SU-DHL-6 (cell line): ENCODE data around the gene ZNF414.

ENCODE experiments used
- H2AFZ ChIP-seq: fragments of 200-600 bp; sonication (generic); 2 replicates; pipeline ENCODE4 v1.6.1; 2014; ENCODE audit warnings: low read depth, mild to moderate bottlenecking, moderate library complexity, mixed read lengths, antibody characterized with exemption, low read length; ENCODE audit not compliant: severe bottlenecking
- H3F3A ChIP-seq: fragments of 200-600 bp; shearing (Covaris generic); 2 replicates; pipeline ENCODE4 v1.6.0; 2016; ENCODE audit warnings: antibody characterized with exemption, mild to moderate bottlenecking; ENCODE audit not compliant: insufficient read depth
- H3K27ac ChIP-seq: fragments of 200-600 bp; sonication (generic); 2 replicates; pipeline ENCODE4 v1.5.1; 2016; ENCODE audit warnings: low read depth, mild to moderate bottlenecking, low read length, moderate library complexity, mixed read lengths
- H3K27me3 ChIP-seq: fragments of 200-600 bp; sonication (generic), shearing (Covaris generic); 2 replicates; pipeline ENCODE4 v1.6.0; 2014; ENCODE audit warnings: mild to moderate bottlenecking, low read length
- H3K36me3 ChIP-seq: fragments of 200-600 bp; sonication (generic); 2 replicates; pipeline ENCODE4 v1.6.1; 2014; ENCODE audit warnings: mild to moderate bottlenecking, low read length, mixed read lengths
- H3K4me2 ChIP-seq: fragments of 300-600, 200-600 bp; shearing (Covaris generic), sonication (generic); 2 replicates; pipeline ENCODE4 v1.6.0; 2014; ENCODE audit warnings: low read length, low read depth, mild to moderate bottlenecking; ENCODE audit not compliant: poor library complexity, severe bottlenecking
- H3K4me3 ChIP-seq: fragments of 200-600 bp; sonication (generic); 2 replicates; pipeline ENCODE4 v1.5.1; 2014; ENCODE audit warnings: antibody characterized with exemption, low read length, mild to moderate bottlenecking, mixed read lengths; ENCODE audit not compliant: insufficient read depth, poor library complexity, severe bottlenecking
- H3K79me2 ChIP-seq: fragments of 200-600 bp; sonication (generic); 2 replicates; pipeline ENCODE4 v1.6.1; 2014; ENCODE audit warnings: mild to moderate bottlenecking, low read length, moderate library complexity; ENCODE audit not compliant: insufficient read depth
- H3K9ac ChIP-seq: fragments of 200-600 bp; sonication (generic); 2 replicates; pipeline ENCODE4 v1.7.0; 2014; ENCODE audit warnings: mild to moderate bottlenecking, low read length
- H3K9me2 ChIP-seq: fragments of 200-600 bp; sonication (generic); replicated peaks from 2 replicates; pipeline ENCODE4 v1.6.1; 2014; ENCODE audit warnings: low read length; ENCODE audit not compliant: insufficient read depth
- H3K9me3 ChIP-seq: fragments of 200-600 bp; sonication (generic); 2 replicates; pipeline ENCODE4 v1.6.1; 2014; ENCODE audit warnings: low read length, mixed read lengths; ENCODE audit not compliant: insufficient read depth
- H4K20me1 ChIP-seq: fragments of 200-600 bp; sonication (generic); 2 replicates; pipeline ENCODE4 v1.6.1; 2014; ENCODE audit warnings: low read depth, mild to moderate bottlenecking, antibody characterized with exemption, low read length, moderate library complexity, mixed read lengths
- CTCF ChIP-seq: fragments of 200-600 bp; sonication (generic); IDR thresholded peaks from one replicate; pipeline ENCODE4 v1.5.1; 2017; ENCODE audit warnings: antibody characterized with exemption, mild to moderate bottlenecking, low read length, moderate library complexity; ENCODE audit not compliant: insufficient read depth, poor library complexity, severe bottlenecking
- EZH2phosphoT487 ChIP-seq: fragments of 200-600 bp; sonication (generic), shearing (Covaris generic); conservative IDR thresholded peaks from 2 replicates; pipeline ENCODE4 v1.6.1; 2018; ENCODE audit warnings: mild to moderate bottlenecking, antibody characterized with exemption, low read length, moderate library complexity, mixed read lengths

The ZNF414 gene

GRCh38 chr19:8513687-8514504 lies at the start of gene ZNF414:
TSS of gene ZNF414 (minus strand) at chr19:8514167. CDS start at chr19:8514046, 121 bp downstream.
- Histone ChIP-seq H3K4me3 (peak within 1 kb of the TSS; percentile 62), H3K9me3 (no peaks in the 10 kb centered on the region), H3K9me2 (no peaks in the 10 kb centered on the region), H4K20me1 (no peaks in the 10 kb centered on the region), H3K27ac (peak within 1 kb of the TSS; percentile 80), H2AFZ (peak within 1 kb of the TSS; percentile 58), H3K27me3 (no peaks in the 10 kb centered on the region), H3K4me2 (peak within 1 kb of the TSS; percentile 89), H3K36me3 (no peaks in the 10 kb centered on the region), H3F3A (no peaks in the 10 kb centered on the region), H3K79me2 (peaks cover 7% of the 10 kb centered on the region; the same call in 1 of the 2 replicates), H3K9ac (peak within 1 kb of the TSS; percentile 79)
- TF ChIP-seq CTCF (no peak), EZH2phosphoT487 (no peak)

GRCh38 chr19:8561075-8561764 lies 47.3 kb upstream of the ZNF414 start:
- TF ChIP-seq EZH2phosphoT487 (no peak), CTCF (no peak)
- no peaks in the 10 kb centered on the region for H3F3A ChIP-seq
- H3K36me3 ChIP-seq = no peaks in the 10 kb centered on the region
- no peaks in the 10 kb centered on the region for H3K9me3 ChIP-seq
- no peaks in the 10 kb centered on the region for H4K20me1 ChIP-seq
- H3K9me2 ChIP-seq = no peaks in the 10 kb centered on the region
- H3K4me3 ChIP-seq = no peak overlapping the region
- no peak overlapping the region for H3K4me2 ChIP-seq
- no peak overlapping the region for H3K9ac ChIP-seq
- H3K27ac ChIP-seq = no peak overlapping the region
- H3K79me2 ChIP-seq = no peaks in the 10 kb centered on the region
- H3K27me3 ChIP-seq = no peaks in the 10 kb centered on the region
- H2AFZ ChIP-seq = no peak overlapping the region

GRCh38 chr19:8558325-8558724 lies 44.4 kb upstream of the ZNF414 start:
- Histone ChIP-seq H4K20me1 (no peaks in the 10 kb centered on the region), H3K36me3 (no peaks in the 10 kb centered on the region), H3K4me2 (no peak overlapping the region), H3K9me3 (no peaks in the 10 kb centered on the region), H3K9ac (no peak overlapping the region), H2AFZ (no peak overlapping the region), H3F3A (no peaks in the 10 kb centered on the region), H3K4me3 (no peak overlapping the region), H3K27ac (no peak overlapping the region), H3K79me2 (no peaks in the 10 kb centered on the region), H3K9me2 (no peaks in the 10 kb centered on the region), H3K27me3 (no peaks in the 10 kb centered on the region)
- TF ChIP-seq EZH2phosphoT487 (no peak), CTCF (no peak)
